ENCODE results near the gene TAS2R38. TPM values are rescaled to one million over a fixed set of nuclear protein-coding genes. Genes with fewer than 3 reads are reported as not detected.

Gene TAS2R38
- total and polyA plus RNA-seq, 10 donors: not detected

- peaks cover 0 to 16% (median 0%) of the 10 kb centered on the region in 6 donors for H3K4me1 ChIP-seq
- H3K4me3 ChIP-seq: no peak overlapping the region
- no peaks in the 10 kb centered on the region for H3K27me3 ChIP-seq (replicated peaks in 1 of 7)
- H3K27ac ChIP-seq: peak overlapping the region in 6 of 8 donors; percentile 19 to 82 (median 70)
- peaks cover 0 to 9% (median 0%) of the 10 kb centered on the region in 8 donors for H3K9me3 ChIP-seq
- DNase-seq: no peak
- WGBS, 5 donors: 26 to 56% (median 40%) methylated on average over 2 of the region's 2 CpGs
- H3K36me3 ChIP-seq: no peaks in the 10 kb centered on the region
- no peak for TF ChIP-seq POLR2A (IDR thresholded peaks at IDR 0.05)
- no peak for TF ChIP-seq POLR2AphosphoS5 (IDR thresholded peaks at IDR 0.05)
- TF ChIP-seq, protein P1, sequence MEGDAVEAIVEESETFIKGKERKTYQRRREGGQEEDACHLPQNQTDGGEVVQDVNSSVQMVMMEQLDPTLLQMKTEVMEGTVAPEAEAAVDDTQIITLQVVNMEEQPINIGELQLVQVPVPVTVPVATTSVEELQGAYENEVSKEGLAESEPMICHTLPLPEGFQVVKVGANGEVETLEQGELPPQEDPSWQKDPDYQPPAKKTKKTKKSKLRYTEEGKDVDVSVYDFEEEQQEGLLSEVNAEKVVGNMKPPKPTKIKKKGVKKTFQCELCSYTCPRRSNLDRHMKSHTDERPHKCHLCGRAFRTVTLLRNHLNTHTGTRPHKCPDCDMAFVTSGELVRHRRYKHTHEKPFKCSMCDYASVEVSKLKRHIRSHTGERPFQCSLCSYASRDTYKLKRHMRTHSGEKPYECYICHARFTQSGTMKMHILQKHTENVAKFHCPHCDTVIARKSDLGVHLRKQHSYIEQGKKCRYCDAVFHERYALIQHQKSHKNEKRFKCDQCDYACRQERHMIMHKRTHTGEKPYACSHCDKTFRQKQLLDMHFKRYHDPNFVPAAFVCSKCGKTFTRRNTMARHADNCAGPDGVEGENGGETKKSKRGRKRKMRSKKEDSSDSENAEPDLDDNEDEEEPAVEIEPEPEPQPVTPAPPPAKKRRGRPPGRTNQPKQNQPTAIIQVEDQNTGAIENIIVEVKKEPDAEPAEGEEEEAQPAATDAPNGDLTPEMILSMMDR (IDR thresholded peaks at IDR 0.05 in 8 of 11, conservative IDR thresholded peaks at IDR 0.05 in 3 of 11): no peak
- intact Hi-C loops (cut with DNase I; ENCODE audit: low total_unique reads): no loop called here
Measured at GRCh38 chr7:141928146-141928844, 45.3 kb downstream of the TAS2R38 start.

Other genes starting within 250 kb of the TAS2R38 start
- gene SSBP1, start 235.4 kb downstream of the TAS2R38 start, total RNA-seq: 100 to 1,000 TPM in 2 of 7 donors, 10 to 100 TPM in 5; 69.3 to 122 (median 83.2) TPM
- gene SSBP1, start 235.4 kb downstream of the TAS2R38 start, polyA plus RNA-seq: 100 to 1,000 TPM; 145 to 185 (median 166) TPM
- gene TAS2R3, start 209.7 kb downstream of the TAS2R38 start, total RNA-seq: 1 to 10 TPM; 1.5 to 9.3 (median 4.8) TPM
- not detected for gene TAS2R3, start 209.7 kb downstream of the TAS2R38 start, polyA plus RNA-seq
- gene TAS2R4, start 197.1 kb downstream of the TAS2R38 start, total RNA-seq: 1 to 10 TPM in 6 of 7 donors, under 1 TPM in 1; 0.94 to 4.8 (median 2.6) TPM
- under 1 TPM; 0.17 to 0.48 (median 0.17) TPM for gene TAS2R4, start 197.1 kb downstream of the TAS2R38 start, polyA plus RNA-seq
- 1 to 10 TPM; 1.7 to 5.7 (median 2.9) TPM for gene TAS2R5, start 183.6 kb downstream of the TAS2R38 start, total RNA-seq
- gene TAS2R5, start 183.6 kb downstream of the TAS2R38 start, polyA plus RNA-seq: 1 to 10 TPM in 1 of 3 donors, under 1 TPM in 2; 0.58 to 1.0 (median 0.63) TPM
- gene PRSS37, start 132.3 kb downstream of the TAS2R38 start, total RNA-seq: not detected
- not detected for gene PRSS37, start 132.3 kb downstream of the TAS2R38 start, polyA plus RNA-seq
- not detected for gene OR9A4, start 57.4 kb downstream of the TAS2R38 start, total RNA-seq
- not detected for gene OR9A4, start 57.4 kb downstream of the TAS2R38 start, polyA plus RNA-seq
- 1 to 10 TPM in 5 of 7 donors, under 1 TPM in 2; 0.41 to 5.8 (median 1.5) TPM for gene CLEC5A, start 26.8 kb downstream of the TAS2R38 start, total RNA-seq
- under 1 TPM; 0.09 to 0.48 (median 0.27) TPM for gene CLEC5A, start 26.8 kb downstream of the TAS2R38 start, polyA plus RNA-seq
- gene MGAM, start 22.1 kb upstream of the TAS2R38 start, total RNA-seq: 100 to 1,000 TPM in 1 of 7 donors, 10 to 100 TPM in 6; 28.8 to 143 (median 67.5) TPM
- 1 to 10 TPM in 2 of 3 donors, under 1 TPM in 1; 0.26 to 1.8 (median 1.0) TPM for gene MGAM, start 22.1 kb upstream of the TAS2R38 start, polyA plus RNA-seq
- gene MGAM2, start 137.9 kb upstream of the TAS2R38 start, total RNA-seq: 10 to 100 TPM in 2 of 7 donors, 1 to 10 TPM in 5; 1.4 to 12.1 (median 3.6) TPM
- under 1 TPM; 0.03 to 0.09 (median 0.03) TPM for gene MGAM2, start 137.9 kb upstream of the TAS2R38 start, polyA plus RNA-seq

Measured in spleen (tissue), 11 donors.